OCI-LY1 (cell line): ENCODE results near the gene OR52L1.

Experiments used
- EZH2 ChIP-seq: fragments of 200-600 bp; sonication (generic), shearing (Covaris generic); IDR thresholded peaks from 2 replicates; pipeline ENCODE4 v1.8.0; 2017; ENCODE audit warnings: borderline replicate concordance, mixed run types, mild to moderate bottlenecking, antibody characterized with exemption, low read length, moderate library complexity, mixed read lengths
- TF ChIP-seq, protein P1 (sequence below): fragments of 200-600 bp; sonication (generic), shearing (Covaris generic); IDR thresholded peaks from 2 replicates; pipeline ENCODE4 v1.5.1; 2017; ENCODE audit warnings: mild to moderate bottlenecking, antibody characterized with exemption, low read length, moderate library complexity, mixed read lengths

DNA sequence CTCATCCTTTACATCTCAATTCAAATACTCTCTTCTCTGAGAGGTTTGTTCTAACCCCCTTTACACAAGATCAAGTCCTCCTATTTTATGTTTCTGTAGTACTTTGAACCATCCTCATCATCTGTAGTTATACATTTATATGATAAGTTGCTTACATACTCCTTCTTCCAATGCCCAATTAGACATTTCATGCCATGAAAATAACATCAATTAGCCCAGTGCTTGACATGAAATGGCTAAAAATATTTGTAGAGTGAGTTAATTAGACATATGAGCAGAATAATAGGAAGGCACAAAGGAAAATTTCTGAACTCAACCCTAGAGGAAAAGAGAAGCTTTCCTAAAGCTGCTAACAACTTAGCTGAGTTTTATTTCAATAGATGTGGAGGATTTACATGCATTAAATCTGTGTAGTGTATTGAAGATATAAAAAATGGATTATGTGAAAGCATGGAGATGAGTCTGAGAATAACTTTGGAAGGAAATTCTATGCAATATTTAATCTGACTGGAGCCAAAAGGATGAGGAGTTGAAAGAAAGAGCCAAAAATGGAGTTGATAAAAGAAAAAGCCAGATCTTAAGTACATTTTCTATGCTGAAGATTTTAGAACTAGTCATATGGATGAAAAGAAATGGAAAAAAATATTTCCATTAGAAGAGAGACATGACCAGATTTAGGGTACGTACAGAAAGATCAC is 44.1 kb upstream of the OR52L1 start, which contains the start of gene OR56A1:
- TF ChIP-seq, protein P1, sequence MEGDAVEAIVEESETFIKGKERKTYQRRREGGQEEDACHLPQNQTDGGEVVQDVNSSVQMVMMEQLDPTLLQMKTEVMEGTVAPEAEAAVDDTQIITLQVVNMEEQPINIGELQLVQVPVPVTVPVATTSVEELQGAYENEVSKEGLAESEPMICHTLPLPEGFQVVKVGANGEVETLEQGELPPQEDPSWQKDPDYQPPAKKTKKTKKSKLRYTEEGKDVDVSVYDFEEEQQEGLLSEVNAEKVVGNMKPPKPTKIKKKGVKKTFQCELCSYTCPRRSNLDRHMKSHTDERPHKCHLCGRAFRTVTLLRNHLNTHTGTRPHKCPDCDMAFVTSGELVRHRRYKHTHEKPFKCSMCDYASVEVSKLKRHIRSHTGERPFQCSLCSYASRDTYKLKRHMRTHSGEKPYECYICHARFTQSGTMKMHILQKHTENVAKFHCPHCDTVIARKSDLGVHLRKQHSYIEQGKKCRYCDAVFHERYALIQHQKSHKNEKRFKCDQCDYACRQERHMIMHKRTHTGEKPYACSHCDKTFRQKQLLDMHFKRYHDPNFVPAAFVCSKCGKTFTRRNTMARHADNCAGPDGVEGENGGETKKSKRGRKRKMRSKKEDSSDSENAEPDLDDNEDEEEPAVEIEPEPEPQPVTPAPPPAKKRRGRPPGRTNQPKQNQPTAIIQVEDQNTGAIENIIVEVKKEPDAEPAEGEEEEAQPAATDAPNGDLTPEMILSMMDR, result no peak
- TF ChIP-seq EZH2, result no peak
